Measurements from ENCODE around the gene MBNL1.
"Not testable (repeated sequence)": the region's sequence is repeated elsewhere in the genome, so short reads cannot be mapped to it uniquely, and the experiment has no call there.

MBNL1 gene

GRCh38 chr3:152377184-152377570, 108.4 kb downstream of the MBNL1 start:
- DNase-seq (ENCODE audit: low read depth): no peak

- no peak for DNase-seq (ENCODE audit: low read depth)
Measured at GRCh38 chr3:152379415-152380042, 110.8 kb downstream of the MBNL1 start.

- no peak for DNase-seq (ENCODE audit: low read depth)
Measured at GRCh38 chr3:152380043-152380442, 111.3 kb downstream of the MBNL1 start.

- DNase-seq (ENCODE audit: low read depth): no peak
Measured at GRCh38 chr3:152381881-152382295, 113.2 kb downstream of the MBNL1 start.

GRCh38 chr3:152382312-152383135, 113.8 kb downstream of the MBNL1 start:
- no peak for DNase-seq (ENCODE audit: low read depth)

- DNase-seq (ENCODE audit: low read depth): no peak
Measured at GRCh38 chr3:152383136-152383606, 114.4 kb downstream of the MBNL1 start.

DNA sequence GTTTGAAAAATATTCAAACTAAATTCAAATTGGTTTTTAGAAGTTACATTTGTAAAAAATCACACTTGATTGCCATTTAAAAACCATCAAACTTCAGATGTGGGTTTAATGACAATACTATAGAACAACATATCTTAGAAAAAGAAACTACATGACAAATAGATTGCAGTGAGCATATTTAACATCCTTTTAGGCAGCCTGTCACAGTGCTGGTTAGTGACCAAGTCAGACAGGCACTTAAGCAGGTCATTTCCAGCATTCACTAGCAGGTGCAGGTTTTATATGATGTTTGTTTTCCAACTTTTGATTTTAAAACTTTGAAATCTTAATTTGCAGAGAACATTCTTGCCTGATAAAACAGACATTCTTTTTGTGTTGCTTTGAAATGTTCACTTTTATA, 115.7 kb downstream of the MBNL1 start:
- no peak for DNase-seq (ENCODE audit: low read depth)

DNA sequence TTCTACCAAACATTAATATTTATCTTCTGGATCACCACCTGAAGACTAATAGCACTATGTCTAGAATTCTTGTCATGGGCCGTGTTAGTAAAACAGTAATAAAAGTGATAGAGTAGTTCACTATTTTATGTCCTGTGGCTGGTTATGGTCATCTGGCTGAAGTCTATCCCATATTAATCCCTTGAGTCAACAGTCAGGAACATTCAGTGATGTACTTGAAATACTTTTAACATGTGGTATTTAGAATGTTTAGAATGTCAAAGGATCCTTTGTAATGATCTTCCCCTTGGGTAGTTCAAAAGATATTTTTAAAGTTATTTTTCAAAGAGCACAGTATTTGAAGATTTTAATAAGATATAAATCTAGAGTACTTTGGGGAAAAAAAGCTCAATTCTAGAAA, 117.0 kb downstream of the MBNL1 start:
- DNase-seq (ENCODE audit: low read depth): no peak

- DNase-seq (ENCODE audit: low read depth): no peak
Measured at GRCh38 chr3:152386208-152386607, 117.5 kb downstream of the MBNL1 start.

- no peak for DNase-seq (ENCODE audit: low read depth)
Measured at GRCh38 chr3:152388631-152389030, 119.9 kb downstream of the MBNL1 start.

- no peak for DNase-seq (ENCODE audit: low read depth)
Measured at GRCh38 chr3:152389316-152389934, 120.7 kb downstream of the MBNL1 start.

- DNase-seq (ENCODE audit: low read depth): no peak
Measured at GRCh38 chr3:152390647-152391046, 121.9 kb downstream of the MBNL1 start.

DNA sequence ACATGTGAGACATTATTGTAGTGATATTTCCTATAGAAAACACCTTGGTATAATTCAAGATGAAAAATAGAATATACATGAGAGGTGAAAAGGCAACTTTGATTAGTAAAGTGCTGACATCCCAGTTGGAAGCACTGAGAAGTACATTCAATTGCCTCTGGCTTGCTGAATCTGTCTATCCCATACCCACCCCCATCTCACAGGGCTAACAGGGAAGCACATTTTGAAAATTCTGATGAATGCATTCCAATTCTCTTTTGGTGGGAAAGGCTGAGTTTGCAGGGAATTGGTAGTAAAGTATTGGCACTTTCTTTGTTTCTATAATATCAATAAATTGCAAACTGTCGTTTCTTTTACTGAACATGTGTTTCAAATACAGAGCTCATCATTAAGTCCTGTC, 122.9 kb downstream of the MBNL1 start:
- DNase-seq (ENCODE audit: low read depth): no peak

GRCh38 chr3:152392272-152392880, 123.6 kb downstream of the MBNL1 start:
- DNase-seq (ENCODE audit: low read depth): no peak

GRCh38 chr3:152394246-152394645, 125.5 kb downstream of the MBNL1 start:
- no peak for DNase-seq (ENCODE audit: low read depth)

GRCh38 chr3:152395764-152396163, 127.0 kb downstream of the MBNL1 start:
- DNase-seq (ENCODE audit: low read depth): no peak

- DNase-seq (ENCODE audit: low read depth): no peak
Measured at GRCh38 chr3:152396867-152397266, 128.1 kb downstream of the MBNL1 start.

- DNase-seq (ENCODE audit: low read depth): not testable (repeated sequence)
Measured at GRCh38 chr3:152397348-152397747, 128.6 kb downstream of the MBNL1 start.

DNA sequence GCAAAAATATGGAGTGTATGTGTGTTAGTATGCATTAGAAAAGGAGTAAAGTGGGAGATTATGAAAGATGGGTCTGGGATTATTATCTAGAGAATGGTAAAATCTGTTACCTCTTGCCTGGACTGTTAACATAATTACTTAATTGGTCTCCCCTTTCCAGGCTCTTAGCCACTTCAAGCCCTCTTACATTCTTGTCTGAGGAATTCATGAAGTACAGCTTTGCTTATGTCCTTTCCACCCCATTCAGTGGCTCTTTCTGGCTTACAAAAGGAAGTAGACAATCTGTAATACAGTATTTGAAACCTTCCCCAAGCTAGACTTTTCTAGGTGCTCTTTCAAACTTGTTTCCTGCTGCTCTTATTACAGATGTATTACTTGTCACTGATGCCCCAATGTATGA, 129.8 kb downstream of the MBNL1 start:
- DNase-seq (ENCODE audit: low read depth): no peak

- no peak for DNase-seq (ENCODE audit: low read depth)
Measured at GRCh38 chr3:152399374-152399773, 130.6 kb downstream of the MBNL1 start.

- no peak for DNase-seq (ENCODE audit: low read depth)
Measured at GRCh38 chr3:152400887-152401286, 132.2 kb downstream of the MBNL1 start.

- DNase-seq (ENCODE audit: low read depth): no peak
Measured at GRCh38 chr3:152402695-152403451, 134.1 kb downstream of the MBNL1 start.
